Fibroblast of pulmonary artery (primary cell): ENCODE results near the gene GGN.
"Not testable (repeated sequence)": the region's sequence is repeated elsewhere in the genome, so short reads cannot be mapped to it uniquely, and the experiment has no call there.

ENCODE experiments used
- DNase-seq: peaks from one replicate; pipeline ENCODE4 v3.0.0-alpha.2; 2010; ENCODE audit warnings: low read depth
- H3K4me3 ChIP-seq: replicated peaks from 2 replicates; pipeline ENCODE4 v1.5.1; 2011; ENCODE audit warnings: low read depth, mild to moderate bottlenecking, control low read depth, low read length, moderate library complexity
- CTCF ChIP-seq: IDR thresholded peaks from 2 replicates; pipeline ENCODE4 v1.5.1; 2011; ENCODE audit warnings: mild to moderate bottlenecking, control low read depth, low read length, inconsistent platforms; ENCODE audit errors: missing control alignments

The GGN gene

GRCh38 chr19:38411041-38411712, 23.3 kb upstream of the GGN start:
- no peak for DNase-seq
- TF ChIP-seq CTCF, result no peak
- no peak overlapping the region for H3K4me3 ChIP-seq

GRCh38 chr19:38410407-38410806, 22.6 kb upstream of the GGN start:
- not testable (repeated sequence) for DNase-seq, H3K4me3 ChIP-seq

- no peak overlapping the region for H3K4me3 ChIP-seq
- TF ChIP-seq CTCF, result no peak
- DNase-seq, result peak; percentile 72
Observed at GRCh38 chr19:38409631-38410133, 21.8 kb upstream of the GGN start.

- H3K4me3 ChIP-seq, result no peak overlapping the region
- TF ChIP-seq CTCF, result no peak
- no peak for DNase-seq
Observed at GRCh38 chr19:38405276-38405675, 17.4 kb upstream of the GGN start.

GRCh38 chr19:38404858-38405257, 17.0 kb upstream of the GGN start:
- no peak for TF ChIP-seq CTCF
- no peak for DNase-seq
- no peak overlapping the region for H3K4me3 ChIP-seq

GRCh38 chr19:38402967-38403674, 15.3 kb upstream of the GGN start, which contains the start of gene FAM98C:
TSS of gene FAM98C (plus strand) at chr19:38403093. CDS start at chr19:38403154, 61 bp downstream.
- TF ChIP-seq CTCF, result peak; percentile 55
- peak within 1 kb of the TSS; percentile 82 for H3K4me3 ChIP-seq
- peak; percentile 96 for DNase-seq

- no peak for DNase-seq
- peak overlapping the region; percentile 48 for H3K4me3 ChIP-seq
- TF ChIP-seq CTCF, result no peak
Observed at GRCh38 chr19:38402623-38402966, 14.8 kb upstream of the GGN start.
